ENCODE measurements around the gene CNNM4.

The CNNM4 gene

DNA sequence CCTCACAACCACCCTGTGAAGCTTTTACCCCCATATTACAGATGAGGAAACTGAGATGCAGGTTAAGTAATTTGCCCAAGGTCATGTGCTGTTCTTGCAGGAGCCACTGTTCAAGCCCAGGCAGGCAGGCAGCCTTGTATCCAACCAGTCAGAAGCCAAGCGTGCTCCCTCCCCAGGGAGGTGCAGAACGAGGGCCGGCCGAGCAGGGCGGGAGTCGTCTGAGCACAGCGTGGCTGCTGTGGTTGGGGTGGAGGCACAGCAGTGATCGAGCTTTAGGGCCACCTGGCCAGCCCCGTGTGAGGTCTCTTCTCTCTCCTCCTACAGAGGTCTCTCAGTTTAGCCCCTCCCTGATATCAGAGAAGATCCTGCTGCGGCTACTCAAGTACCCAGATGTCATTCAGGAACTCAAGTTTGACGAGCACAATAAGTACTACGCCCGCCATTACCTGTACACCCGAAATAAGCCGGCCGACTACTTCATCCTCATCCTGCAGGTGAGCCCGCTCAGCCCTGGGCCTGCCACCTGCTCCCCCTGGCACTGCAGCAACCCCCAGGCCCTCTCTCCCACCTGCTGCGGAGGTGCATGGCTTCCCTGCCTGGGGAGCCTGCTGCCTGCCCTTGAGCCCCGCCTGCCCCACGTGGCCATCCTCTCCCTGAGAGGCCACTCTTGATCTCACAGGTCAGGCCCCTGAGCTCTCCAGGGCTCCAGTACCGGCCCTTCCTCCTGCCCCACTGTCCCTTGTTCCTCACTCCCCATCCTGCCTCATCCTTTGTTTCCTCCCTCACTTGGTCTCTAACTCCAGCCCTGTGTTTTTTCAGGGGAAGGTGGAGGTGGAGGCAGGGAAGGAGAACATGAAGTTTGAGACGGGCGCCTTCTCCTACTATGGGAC lies 38.3 kb downstream of the CNNM4 start:
- no peak for DNase-seq (ENCODE audit: low read depth)
- TF ChIP-seq, protein P1, sequence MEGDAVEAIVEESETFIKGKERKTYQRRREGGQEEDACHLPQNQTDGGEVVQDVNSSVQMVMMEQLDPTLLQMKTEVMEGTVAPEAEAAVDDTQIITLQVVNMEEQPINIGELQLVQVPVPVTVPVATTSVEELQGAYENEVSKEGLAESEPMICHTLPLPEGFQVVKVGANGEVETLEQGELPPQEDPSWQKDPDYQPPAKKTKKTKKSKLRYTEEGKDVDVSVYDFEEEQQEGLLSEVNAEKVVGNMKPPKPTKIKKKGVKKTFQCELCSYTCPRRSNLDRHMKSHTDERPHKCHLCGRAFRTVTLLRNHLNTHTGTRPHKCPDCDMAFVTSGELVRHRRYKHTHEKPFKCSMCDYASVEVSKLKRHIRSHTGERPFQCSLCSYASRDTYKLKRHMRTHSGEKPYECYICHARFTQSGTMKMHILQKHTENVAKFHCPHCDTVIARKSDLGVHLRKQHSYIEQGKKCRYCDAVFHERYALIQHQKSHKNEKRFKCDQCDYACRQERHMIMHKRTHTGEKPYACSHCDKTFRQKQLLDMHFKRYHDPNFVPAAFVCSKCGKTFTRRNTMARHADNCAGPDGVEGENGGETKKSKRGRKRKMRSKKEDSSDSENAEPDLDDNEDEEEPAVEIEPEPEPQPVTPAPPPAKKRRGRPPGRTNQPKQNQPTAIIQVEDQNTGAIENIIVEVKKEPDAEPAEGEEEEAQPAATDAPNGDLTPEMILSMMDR (IDR thresholded peaks at IDR 0.05; ENCODE audit: control insufficient read depth, extremely low read depth, insufficient read depth): no peak
- no peak overlapping the region for H3K4me3 ChIP-seq (ENCODE audit: low read depth, low read length)

DNA sequence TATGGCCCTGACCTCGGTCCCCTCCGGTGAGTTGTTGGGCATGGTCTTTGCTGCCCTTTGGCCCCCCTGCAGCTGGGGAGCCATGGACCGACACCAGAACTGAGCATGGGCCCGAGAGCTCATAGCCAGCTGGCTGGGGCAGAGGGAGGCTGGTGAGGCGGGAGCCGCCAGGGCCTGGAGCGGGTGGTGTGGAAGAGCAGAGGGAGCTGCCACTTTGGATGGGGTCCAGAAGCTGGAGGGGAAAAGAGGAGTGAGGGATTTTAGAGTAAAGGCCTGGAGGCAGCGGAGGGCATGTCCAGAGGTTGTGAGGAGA lies 38.9 kb downstream of the CNNM4 start:
- TF ChIP-seq, protein P1 (IDR thresholded peaks at IDR 0.05; ENCODE audit: control insufficient read depth, extremely low read depth, insufficient read depth): no peak
- DNase-seq (ENCODE audit: low read depth): no peak
- no peak overlapping the region for H3K4me3 ChIP-seq (ENCODE audit: low read depth, low read length)

DNA sequence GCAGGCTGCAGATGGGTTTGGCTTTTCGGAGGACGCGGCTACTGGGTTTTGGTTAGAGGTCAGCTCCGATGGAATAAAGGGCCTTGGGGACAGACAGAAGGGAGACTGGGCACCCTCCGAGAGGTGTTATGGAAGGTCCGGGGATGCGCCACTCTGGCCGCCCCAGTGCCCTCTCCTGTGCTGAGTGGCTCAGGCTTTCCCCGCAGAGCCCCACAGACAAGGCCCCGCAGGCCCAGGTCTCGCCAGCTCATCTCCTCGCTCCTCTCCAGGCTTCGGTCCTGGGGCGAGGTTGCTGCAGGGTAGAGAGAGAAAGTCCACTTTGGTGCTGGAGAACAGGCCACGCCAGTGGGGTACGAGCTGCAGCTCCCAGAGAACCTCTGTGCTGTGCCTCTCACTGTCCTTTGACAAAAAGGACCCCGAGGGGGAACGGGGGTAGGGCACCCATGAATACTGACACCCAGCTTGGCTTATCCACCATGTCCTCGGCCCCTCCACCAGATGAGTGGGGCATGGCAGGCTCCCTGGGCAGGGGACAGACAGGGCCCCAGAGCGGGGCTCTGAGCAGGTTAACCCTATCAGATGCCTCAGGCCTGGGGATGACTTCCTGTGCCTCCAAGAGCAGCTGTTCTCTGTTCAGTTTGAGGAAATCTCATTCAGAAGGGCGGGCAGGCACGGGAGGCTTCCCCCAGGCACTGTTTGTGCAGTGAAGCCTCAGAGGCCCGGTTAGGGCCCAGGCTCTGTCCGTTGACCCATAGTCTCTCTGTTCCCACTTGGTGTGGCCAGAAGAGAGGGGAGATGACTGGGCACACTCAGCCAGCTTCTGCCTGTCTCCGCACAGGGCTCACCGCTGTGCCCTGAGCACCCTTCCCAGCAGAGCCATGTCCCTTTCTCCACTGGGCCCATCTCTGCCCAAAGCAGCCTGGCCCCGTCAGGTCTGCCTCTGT lies 39.6 kb downstream of the CNNM4 start:
- no peak overlapping the region for H3K4me3 ChIP-seq (ENCODE audit: low read depth, low read length)
- no peak for DNase-seq (ENCODE audit: low read depth)
- TF ChIP-seq, protein P1 (IDR thresholded peaks at IDR 0.05; ENCODE audit: control insufficient read depth, extremely low read depth, insufficient read depth): no peak

DNA sequence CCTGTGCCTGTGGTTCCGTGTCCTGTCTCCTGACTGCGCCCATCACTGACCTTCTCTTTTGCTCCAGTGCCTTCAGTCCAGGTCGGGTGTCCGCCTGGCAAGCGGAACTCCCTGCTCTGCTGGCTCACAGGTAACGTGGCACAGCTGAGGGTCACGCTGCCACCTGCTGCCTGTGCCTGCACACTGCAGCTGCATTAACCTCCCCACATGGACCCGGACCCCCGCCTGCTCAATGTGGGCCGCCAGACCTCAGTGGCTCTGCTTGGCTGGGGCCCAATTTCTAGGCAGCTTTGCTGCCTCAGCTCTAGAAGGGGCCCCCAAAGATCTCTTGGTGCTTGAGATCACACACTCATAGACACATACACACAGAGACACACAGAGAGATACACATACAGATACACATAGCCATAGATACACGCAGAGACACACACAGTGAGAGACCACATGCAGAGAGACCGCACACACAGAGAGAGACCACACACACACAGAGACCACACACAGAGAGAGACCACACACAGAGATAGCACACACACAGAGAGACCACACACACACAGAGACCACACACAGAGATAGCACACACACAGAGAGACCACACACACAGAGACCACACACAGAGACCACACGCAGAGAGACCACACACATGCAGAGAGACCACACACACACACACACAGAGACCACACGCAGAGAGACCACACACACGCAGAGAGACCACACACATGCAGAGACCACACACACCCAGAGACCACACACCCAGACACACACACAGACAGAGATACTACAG lies 40.5 kb downstream of the CNNM4 start:
- no peak overlapping the region for H3K4me3 ChIP-seq (ENCODE audit: low read depth, low read length)
- peak; percentile 32 for DNase-seq (ENCODE audit: low read depth)
- TF ChIP-seq, protein P1 (IDR thresholded peaks at IDR 0.05; ENCODE audit: control insufficient read depth, extremely low read depth, insufficient read depth): peak; percentile 96

DNA sequence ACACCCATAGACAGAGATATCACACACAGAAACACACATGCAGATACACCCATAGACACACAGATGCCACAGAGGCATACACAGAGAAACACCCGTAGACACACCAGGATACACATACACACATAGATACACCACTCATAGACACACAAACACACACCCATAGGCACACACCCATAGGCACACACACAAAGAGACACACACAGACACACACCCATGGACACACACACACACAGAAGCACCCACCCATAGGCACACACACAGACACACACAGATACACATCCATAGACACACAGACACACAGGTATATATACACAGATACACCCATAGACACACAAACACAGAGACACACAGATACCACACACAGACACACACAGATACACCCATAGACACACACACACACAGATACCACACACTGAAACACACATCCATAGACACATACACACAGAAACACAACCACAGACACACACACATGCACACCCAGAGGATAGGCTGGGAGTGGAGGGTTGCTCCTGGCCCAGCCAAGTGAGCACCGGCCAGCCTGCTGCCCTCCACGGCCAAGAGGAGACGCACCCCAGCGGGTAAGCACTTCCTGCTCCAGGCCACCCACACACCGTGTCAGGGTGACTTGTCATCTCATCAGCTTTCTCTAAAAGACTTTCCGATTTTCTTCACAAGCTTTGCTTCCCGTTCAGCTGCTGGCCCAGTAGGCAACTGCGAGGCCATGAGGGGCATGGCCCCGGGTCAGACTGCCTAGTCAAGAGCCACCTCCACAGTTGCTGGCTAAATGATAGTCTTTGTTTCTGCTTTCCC lies 41.3 kb downstream of the CNNM4 start:
- H3K4me3 ChIP-seq (ENCODE audit: low read depth, low read length): no peak overlapping the region
- TF ChIP-seq, protein P1 (IDR thresholded peaks at IDR 0.05; ENCODE audit: control insufficient read depth, extremely low read depth, insufficient read depth): no peak
- DNase-seq (ENCODE audit: low read depth): no peak

DNA sequence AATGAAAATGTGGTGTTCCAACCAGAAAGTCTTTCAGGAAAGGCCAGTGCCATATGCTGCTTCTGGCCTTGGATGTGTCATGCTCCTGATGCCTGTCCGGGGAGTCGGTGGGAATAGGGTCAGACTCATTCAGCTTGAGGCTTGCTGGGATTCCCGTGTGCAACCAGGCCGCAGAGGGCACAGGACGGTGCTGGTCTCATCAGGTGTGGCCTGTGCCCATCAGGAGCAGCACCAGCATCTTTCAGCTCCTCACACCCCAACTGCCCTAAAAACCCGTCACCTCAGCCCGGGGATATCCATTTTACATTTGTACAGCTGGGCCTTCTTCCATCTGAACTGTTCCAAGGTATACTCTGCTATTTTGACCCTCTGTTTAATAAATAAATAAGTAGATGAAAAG lies 42.0 kb downstream of the CNNM4 start:
- no peak overlapping the region for H3K4me3 ChIP-seq (ENCODE audit: low read depth, low read length)
- DNase-seq (ENCODE audit: low read depth): no peak
- TF ChIP-seq, protein P1 (IDR thresholded peaks at IDR 0.05; ENCODE audit: control insufficient read depth, extremely low read depth, insufficient read depth): no peak
